Effector memory CD8-positive, alpha-beta T cell (primary cell): ENCODE measurements around the gene BBLN.
"Not testable (repeated sequence)": the region's sequence is repeated elsewhere in the genome, so short reads cannot be mapped to it uniquely, and the experiment has no call there.

ENCODE experiments used
- ATAC-seq: fragments of 150-1000 bp; cut with Tn5 transposase; replicated peaks from 2 replicates; pipeline ENCODE4 v1.10.0; 2021; ENCODE audit warnings: mild to moderate bottlenecking, moderate library complexity
- DNase-seq, 3 experiments: peaks; one replicate each; pipeline ENCODE4 v3.0.0; 2021
- H3K27ac Mint-ChIP-seq, 2 donors: one replicate each; pipeline ENCODE4 v1.8.0; 2022; ENCODE audit warnings: mild to moderate bottlenecking in 2 of 2, mixed read lengths in 2 of 2, moderate library complexity in 2 of 2
- H3K27me3 Mint-ChIP-seq, 2 donors: one replicate each; pipeline ENCODE4 v1.8.0; 2022; ENCODE audit warnings: mixed read lengths in 2 of 2
- H3K36me3 Mint-ChIP-seq: one replicate; pipeline ENCODE4 v1.8.0; 2022; ENCODE audit warnings: mild to moderate bottlenecking, moderate library complexity, mixed read lengths; ENCODE audit not compliant: insufficient read depth
- H3K4me1 Mint-ChIP-seq, 2 donors: one replicate each; pipeline ENCODE4 v1.8.0; 2022; ENCODE audit warnings: low read depth in 2 of 2, mixed read lengths in 2 of 2
- H3K4me3 Mint-ChIP-seq, 2 donors: one replicate each; pipeline ENCODE4 v1.8.0; 2022; ENCODE audit warnings: mild to moderate bottlenecking in 2 of 2, mixed read lengths in 2 of 2, moderate library complexity in 2 of 2
- H3K9me3 Mint-ChIP-seq, 2 donors: one replicate each; pipeline ENCODE4 v1.8.0; 2022; ENCODE audit warnings: mixed read lengths in 2 of 2

BBLN gene

GRCh38 chr9:128129976-128130590 lies 30.0 kb upstream of the BBLN start:
- peak; percentile 35 to 59 (median 43) for DNase-seq
- peaks cover 23% of the 10 kb centered on the region for H3K36me3 Mint-ChIP-seq
- H3K4me3 Mint-ChIP-seq = peak overlapping the region; percentile 59 to 99
- H3K27ac Mint-ChIP-seq, H3K9me3 Mint-ChIP-seq, ATAC-seq: not testable (repeated sequence)
- H3K4me1 Mint-ChIP-seq = peaks cover 22 to 30% of the 10 kb centered on the region in 2 donors
- peaks cover 11 to 27% of the 10 kb centered on the region in 2 donors for H3K27me3 Mint-ChIP-seq

- H3K4me1 Mint-ChIP-seq = peaks cover 18 to 25% of the 10 kb centered on the region in 2 donors
These were observed 29.4 kb upstream of the BBLN start for GRCh38 chr9:128130651-128131050.

DNA sequence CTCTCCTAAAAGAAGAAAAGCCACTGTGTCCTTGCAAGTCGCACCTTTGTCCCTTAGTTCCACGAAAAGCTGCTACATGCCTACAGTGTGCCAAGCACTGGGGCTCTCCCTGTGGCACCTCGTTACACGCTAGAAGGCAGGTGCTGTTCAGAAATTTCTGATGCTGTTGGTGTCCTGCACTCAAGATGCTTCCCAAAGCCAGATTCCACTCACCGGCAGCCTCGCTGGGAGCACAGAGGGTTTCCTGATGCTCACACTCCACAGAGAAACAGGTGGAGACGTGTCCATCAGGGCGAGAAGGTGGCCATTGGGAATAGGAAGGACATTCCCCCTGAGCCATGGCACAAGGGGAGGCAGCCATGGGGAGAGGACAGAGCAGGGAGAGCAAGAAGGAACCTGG lies 28.7 kb upstream of the BBLN start:
- not testable (repeated sequence) for H3K4me3 Mint-ChIP-seq, ATAC-seq, H3K9me3 Mint-ChIP-seq, DNase-seq, H3K27ac Mint-ChIP-seq
- Mint-ChIP-seq H3K36me3 (peaks cover 23% of the 10 kb centered on the region), H3K27me3 (peaks cover 11 to 34% of the 10 kb centered on the region in 2 donors), H3K4me1 (peaks cover 14 to 22% of the 10 kb centered on the region in 2 donors)

More at GRCh38 chr9:128130651-128131050, 29.4 kb upstream of the BBLN start:
- not testable (repeated sequence) for H3K9me3 Mint-ChIP-seq, H3K27ac Mint-ChIP-seq, ATAC-seq, DNase-seq, H3K4me3 Mint-ChIP-seq
- peaks cover 23% of the 10 kb centered on the region for H3K36me3 Mint-ChIP-seq
- peaks cover 11 to 28% of the 10 kb centered on the region in 2 donors for H3K27me3 Mint-ChIP-seq

- H3K4me3 Mint-ChIP-seq, H3K27ac Mint-ChIP-seq, ATAC-seq, DNase-seq, H3K9me3 Mint-ChIP-seq: not testable (repeated sequence)
- Mint-ChIP-seq H3K4me1 (peaks cover 13 to 20% of the 10 kb centered on the region in 2 donors), H3K36me3 (peaks cover 20% of the 10 kb centered on the region), H3K27me3 (peaks cover 11 to 34% of the 10 kb centered on the region in 2 donors)
These were observed 27.9 kb upstream of the BBLN start for GRCh38 chr9:128132139-128132538.

- ATAC-seq, H3K4me1 Mint-ChIP-seq, H3K9me3 Mint-ChIP-seq, H3K4me3 Mint-ChIP-seq, DNase-seq, H3K36me3 Mint-ChIP-seq, H3K27ac Mint-ChIP-seq: not testable (repeated sequence)
- peaks cover 11 to 34% of the 10 kb centered on the region in 2 donors for H3K27me3 Mint-ChIP-seq
These were observed 24.5 kb upstream of the BBLN start for GRCh38 chr9:128135561-128135960.

- peak overlapping the region in 1 of 2 donors; percentile 61 for H3K27ac Mint-ChIP-seq
- H3K9me3 Mint-ChIP-seq = no peaks in the 10 kb centered on the region
- DNase-seq = no peak
These were observed 23.0 kb upstream of the BBLN start for GRCh38 chr9:128136816-128137793.

DNA sequence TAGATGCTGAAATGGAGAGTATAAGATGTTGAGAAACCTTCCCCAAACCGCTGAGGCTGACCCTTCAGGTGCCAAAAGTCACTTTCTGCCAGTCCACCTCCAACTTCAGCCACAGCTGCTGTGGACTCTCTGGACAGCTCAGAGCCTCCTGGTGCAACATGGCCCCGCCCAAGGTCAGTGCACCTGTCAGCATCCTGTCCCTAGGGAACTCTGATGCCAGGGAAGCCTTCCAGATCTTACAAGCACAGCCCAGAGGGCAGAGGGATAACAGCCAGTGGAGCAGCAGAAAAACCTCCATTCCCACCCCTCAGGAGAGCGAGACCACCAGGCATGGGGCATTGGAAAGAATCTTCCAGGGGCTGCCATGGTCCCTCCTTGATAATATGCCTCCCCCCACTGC lies 22.1 kb upstream of the BBLN start:
- no peak overlapping the region for H3K4me3 Mint-ChIP-seq
- peaks cover 5 to 17% of the 10 kb centered on the region in 2 donors for H3K27me3 Mint-ChIP-seq
- H3K36me3 Mint-ChIP-seq = peaks cover 3% of the 10 kb centered on the region
- H3K4me1 Mint-ChIP-seq = peaks cover 6 to 8% of the 10 kb centered on the region in 2 donors
- no peak for ATAC-seq
- H3K9me3 Mint-ChIP-seq = no peaks in the 10 kb centered on the region
- no peak for DNase-seq
- H3K27ac Mint-ChIP-seq = no peak overlapping the region

More at GRCh38 chr9:128136816-128137793, 23.0 kb upstream of the BBLN start:
- peaks cover 11 to 25% of the 10 kb centered on the region in 2 donors for H3K27me3 Mint-ChIP-seq
- H3K4me3 Mint-ChIP-seq = no peak overlapping the region
- peaks cover 3% of the 10 kb centered on the region for H3K36me3 Mint-ChIP-seq
- ATAC-seq = no peak
- H3K4me1 Mint-ChIP-seq = peaks cover 5 to 7% of the 10 kb centered on the region in 2 donors

DNA sequence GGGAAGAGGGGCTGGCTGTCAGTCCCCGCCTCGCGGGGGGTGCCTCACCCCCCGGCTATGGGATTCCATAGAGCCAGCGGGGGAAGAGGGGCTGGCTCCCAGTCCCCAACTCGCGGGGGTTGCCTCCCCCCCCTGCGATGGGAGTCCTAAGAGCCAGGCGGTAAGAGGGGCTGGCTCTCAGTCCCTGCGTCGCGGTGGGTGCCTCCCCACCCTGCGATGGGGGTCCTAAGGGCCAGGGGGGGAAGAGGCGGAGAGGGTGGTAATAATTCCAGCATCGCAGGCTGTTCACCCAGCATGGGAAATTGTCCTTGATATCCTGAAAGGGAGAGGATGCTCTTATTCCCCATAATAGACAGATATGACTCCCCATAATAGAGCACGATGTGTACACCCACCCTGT lies 20.4 kb upstream of the BBLN start:
- peaks cover 6 to 8% of the 10 kb centered on the region in 2 donors for H3K4me1 Mint-ChIP-seq
- no peaks in the 10 kb centered on the region for H3K9me3 Mint-ChIP-seq
- no peak for ATAC-seq
- H3K27me3 Mint-ChIP-seq = peaks cover 0 to 8% of the 10 kb centered on the region in 2 donors
- H3K36me3 Mint-ChIP-seq = no peaks in the 10 kb centered on the region
- no peak overlapping the region for H3K4me3 Mint-ChIP-seq
- DNase-seq = no peak
- H3K27ac Mint-ChIP-seq = no peak overlapping the region

GRCh38 chr9:128141604-128142003 lies 18.5 kb upstream of the BBLN start:
- H3K36me3 Mint-ChIP-seq = no peaks in the 10 kb centered on the region
- no peaks in the 10 kb centered on the region for H3K27me3 Mint-ChIP-seq
- H3K9me3 Mint-ChIP-seq = no peaks in the 10 kb centered on the region
- peak overlapping the region in 1 of 2 donors; percentile 12 for H3K27ac Mint-ChIP-seq
- DNase-seq = no peak
- no peak for ATAC-seq
- H3K4me1 Mint-ChIP-seq = peaks cover 3 to 4% of the 10 kb centered on the region in 2 donors
- no peak overlapping the region for H3K4me3 Mint-ChIP-seq

DNA sequence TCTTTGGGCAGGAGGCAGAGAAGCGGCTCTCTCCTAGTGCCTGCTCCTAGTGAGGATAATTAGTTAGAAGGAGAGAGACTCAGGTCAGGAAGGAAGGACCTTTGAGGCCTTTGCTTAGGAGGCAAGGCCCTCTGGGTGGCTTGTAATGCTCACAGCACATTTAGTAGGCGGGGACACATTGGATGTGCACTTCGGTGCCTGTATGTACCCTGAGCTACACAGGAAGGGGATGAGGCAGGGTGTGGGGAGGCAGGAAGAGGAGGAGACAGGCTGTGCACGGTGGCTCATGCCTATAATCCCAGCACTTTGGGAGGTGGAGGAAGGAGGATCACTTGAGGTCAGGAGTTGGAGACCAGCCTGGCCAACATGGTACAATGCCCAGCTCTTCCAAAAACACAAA lies 18.0 kb upstream of the BBLN start:
- ATAC-seq (no peak), DNase-seq (no peak)
- Mint-ChIP-seq H3K27ac (peak overlapping the region in 1 of 2 donors; percentile 12), H3K27me3 (no peaks in the 10 kb centered on the region), H3K9me3 (no peaks in the 10 kb centered on the region), H3K4me3 (no peak overlapping the region), H3K36me3 (no peaks in the 10 kb centered on the region), H3K4me1 (peaks cover 3 to 4% of the 10 kb centered on the region in 2 donors)

- Mint-ChIP-seq H3K27me3 (no peaks in the 10 kb centered on the region), H3K4me3 (no peak overlapping the region), H3K36me3 (no peaks in the 10 kb centered on the region), H3K27ac (no peak overlapping the region), H3K4me1 (peaks cover 3 to 4% of the 10 kb centered on the region in 2 donors), H3K9me3 (no peaks in the 10 kb centered on the region)
- DNase-seq = no peak
- ATAC-seq = no peak
These were observed 17.5 kb upstream of the BBLN start for GRCh38 chr9:128142596-128142995.

DNA sequence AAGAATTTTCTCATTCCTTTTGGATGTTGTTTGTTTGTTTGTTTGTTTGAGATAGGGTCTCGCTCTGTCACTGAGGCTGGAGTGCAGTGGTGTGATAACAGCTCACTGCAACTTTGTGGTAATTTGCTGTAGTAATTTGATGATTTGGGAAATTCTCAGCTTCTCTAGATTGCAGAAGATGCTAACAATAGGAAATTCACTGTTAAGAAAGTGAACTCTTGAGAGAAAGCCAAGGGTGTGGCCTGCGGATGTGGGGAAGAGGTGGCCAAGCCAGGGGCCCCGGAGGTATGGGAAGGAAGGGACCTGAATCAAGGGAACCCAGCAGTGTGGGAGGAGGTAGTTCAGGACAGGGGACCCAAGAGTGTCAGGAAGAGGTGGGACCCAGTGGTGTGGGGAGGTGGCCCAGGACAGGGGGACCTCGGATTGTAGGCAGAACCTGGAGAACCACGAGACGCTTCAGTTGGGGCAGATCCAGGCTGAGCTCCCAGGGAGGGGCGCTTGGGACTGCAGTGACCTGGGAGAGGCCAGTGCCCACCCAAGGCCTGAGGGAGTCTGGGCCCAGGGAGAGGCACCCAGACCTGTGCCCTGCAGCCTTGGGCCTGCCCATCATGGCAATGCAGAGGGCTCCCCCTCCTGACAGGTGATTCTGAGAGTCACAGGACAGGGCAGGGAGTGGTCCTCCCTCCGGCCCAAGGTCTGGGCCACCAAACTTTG lies 16.4 kb upstream of the BBLN start:
- Mint-ChIP-seq H3K4me3 (no peak overlapping the region), H3K36me3 (no peaks in the 10 kb centered on the region), H3K27ac (peak overlapping the region in 1 of 2 donors; percentile 34), H3K4me1 (peaks cover 3 to 4% of the 10 kb centered on the region in 2 donors), H3K9me3 (no peaks in the 10 kb centered on the region), H3K27me3 (no peaks in the 10 kb centered on the region)
- DNase-seq (no peak), ATAC-seq (no peak)
